Bronchial epithelial cell (primary cell): ENCODE data around the gene SMAD4. TPM values are rescaled to one million over a fixed set of nuclear protein-coding genes. Genes with fewer than 3 reads are reported as not detected.

Source experiments
- DNase-seq: peaks from one replicate; pipeline ENCODE4 v3.0.0-alpha.2; 2010; ENCODE audit warnings: low read depth
- FAIRE-seq: peaks from 2 replicates; lab custom pipeline; 2011; peaks lifted over from hg19 to GRCh38; lab: Jason Lieb, UNC
- H3K27me3 ChIP-seq: 2 replicates; pipeline ENCODE4 v1.5.1; 2011; ENCODE audit warnings: low read length; ENCODE audit not compliant: control insufficient read depth, insufficient read depth
- H3K36me3 ChIP-seq: 2 replicates; pipeline ENCODE4 v1.5.1; 2011; ENCODE audit warnings: low read length; ENCODE audit not compliant: control insufficient read depth, insufficient read depth
- H3K4me3 ChIP-seq: 2 replicates; pipeline ENCODE4 v1.5.1; 2011; ENCODE audit warnings: mild to moderate bottlenecking, low read depth, low read length, control low read depth
- total RNA-seq: library from RNA; depleted of rRNA; stranded (reverse); fragments of >200 nt; gene quantifications from 2 replicates; pipeline ENCODE4 v1.2.1, GENCODE V29; 2014
- TF ChIP-seq, protein P1 (sequence below): IDR thresholded peaks from 2 replicates; pipeline ENCODE4 v1.5.1; 2011; ENCODE audit warnings: mild to moderate bottlenecking, moderate library complexity, low read length, control low read depth, inconsistent platforms; ENCODE audit not compliant: insufficient read depth, severe bottlenecking

Gene SMAD4
- total RNA-seq, 1 donor from 2014 or later: 64.5 TPM

GRCh38 chr18:51076503-51076902 is 46.5 kb downstream of the SMAD4 start:
- DNase-seq: no peak
- TF ChIP-seq, protein P1, sequence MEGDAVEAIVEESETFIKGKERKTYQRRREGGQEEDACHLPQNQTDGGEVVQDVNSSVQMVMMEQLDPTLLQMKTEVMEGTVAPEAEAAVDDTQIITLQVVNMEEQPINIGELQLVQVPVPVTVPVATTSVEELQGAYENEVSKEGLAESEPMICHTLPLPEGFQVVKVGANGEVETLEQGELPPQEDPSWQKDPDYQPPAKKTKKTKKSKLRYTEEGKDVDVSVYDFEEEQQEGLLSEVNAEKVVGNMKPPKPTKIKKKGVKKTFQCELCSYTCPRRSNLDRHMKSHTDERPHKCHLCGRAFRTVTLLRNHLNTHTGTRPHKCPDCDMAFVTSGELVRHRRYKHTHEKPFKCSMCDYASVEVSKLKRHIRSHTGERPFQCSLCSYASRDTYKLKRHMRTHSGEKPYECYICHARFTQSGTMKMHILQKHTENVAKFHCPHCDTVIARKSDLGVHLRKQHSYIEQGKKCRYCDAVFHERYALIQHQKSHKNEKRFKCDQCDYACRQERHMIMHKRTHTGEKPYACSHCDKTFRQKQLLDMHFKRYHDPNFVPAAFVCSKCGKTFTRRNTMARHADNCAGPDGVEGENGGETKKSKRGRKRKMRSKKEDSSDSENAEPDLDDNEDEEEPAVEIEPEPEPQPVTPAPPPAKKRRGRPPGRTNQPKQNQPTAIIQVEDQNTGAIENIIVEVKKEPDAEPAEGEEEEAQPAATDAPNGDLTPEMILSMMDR: no peak
- Histone ChIP-seq H3K4me3 (no peak overlapping the region), H3K27me3 (no peaks in the 10 kb centered on the region), H3K36me3 (peaks cover 2% of the 10 kb centered on the region)
- no peak for FAIRE-seq

- no peaks in the 10 kb centered on the region for H3K27me3 ChIP-seq
- TF ChIP-seq, protein P1: no peak
- H3K4me3 ChIP-seq: no peak overlapping the region
- H3K36me3 ChIP-seq: peaks cover 2% of the 10 kb centered on the region
- FAIRE-seq (no peak), DNase-seq (no peak)
These were observed 47.2 kb downstream of the SMAD4 start for GRCh38 chr18:51077217-51077616.

GRCh38 chr18:51078026-51078425 is 48.0 kb downstream of the SMAD4 start:
- TF ChIP-seq, protein P1: no peak
- Histone ChIP-seq H3K27me3 (no peaks in the 10 kb centered on the region), H3K36me3 (peaks cover 2% of the 10 kb centered on the region), H3K4me3 (no peak overlapping the region)
- FAIRE-seq (no peak), DNase-seq (no peak)

DNA sequence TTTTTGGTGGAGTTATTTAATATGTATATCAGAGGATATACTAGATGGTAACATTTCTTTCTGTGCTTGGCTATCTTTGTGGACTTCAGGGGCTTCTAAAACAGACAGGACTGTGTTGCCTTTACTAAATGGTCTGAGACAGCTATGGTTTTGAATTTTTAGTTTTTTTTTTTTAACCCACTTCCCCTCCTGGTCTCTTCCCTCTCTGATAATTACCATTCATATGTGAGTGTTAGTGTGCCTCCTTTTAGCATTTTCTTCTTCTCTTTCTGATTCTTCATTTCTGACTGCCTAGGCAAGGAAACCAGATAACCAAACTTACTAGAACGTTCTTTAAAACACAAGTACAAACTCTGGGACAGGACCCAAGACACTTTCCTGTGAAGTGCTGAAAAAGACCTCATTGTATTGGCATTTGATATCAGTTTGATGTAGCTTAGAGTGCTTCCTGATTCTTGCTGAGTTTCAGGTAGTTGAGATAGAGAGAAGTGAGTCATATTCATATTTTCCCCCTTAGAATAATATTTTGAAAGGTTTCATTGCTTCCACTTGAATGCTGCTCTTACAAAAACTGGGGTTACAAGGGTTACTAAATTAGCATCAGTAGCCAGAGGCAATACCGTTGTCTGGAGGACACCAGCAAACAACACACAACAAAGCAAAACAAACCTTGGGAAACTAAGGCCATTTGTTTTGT is 52.7 kb downstream of the SMAD4 start:
- Histone ChIP-seq H3K27me3 (no peaks in the 10 kb centered on the region), H3K4me3 (no peak overlapping the region), H3K36me3 (peaks cover 3% of the 10 kb centered on the region)
- TF ChIP-seq, protein P1: no peak
- no peak for FAIRE-seq
- peak; percentile 55 for DNase-seq

GRCh38 chr18:51083398-51083797 is 53.4 kb downstream of the SMAD4 start:
- H3K36me3 ChIP-seq: peaks cover 1% of the 10 kb centered on the region

More at GRCh38 chr18:51083398-51083797, 53.4 kb downstream of the SMAD4 start:
- DNase-seq (no peak), FAIRE-seq (no peak)
- TF ChIP-seq, protein P1: no peak
- H3K27me3 ChIP-seq: no peaks in the 10 kb centered on the region
- no peak overlapping the region for H3K4me3 ChIP-seq
